ENCODE measurements around the gene SHCBP1L.
"Not testable (repeated sequence)": the region's sequence is repeated elsewhere in the genome, so short reads cannot be mapped to it uniquely, and the experiment has no call there.

Gene SHCBP1L

DNA sequence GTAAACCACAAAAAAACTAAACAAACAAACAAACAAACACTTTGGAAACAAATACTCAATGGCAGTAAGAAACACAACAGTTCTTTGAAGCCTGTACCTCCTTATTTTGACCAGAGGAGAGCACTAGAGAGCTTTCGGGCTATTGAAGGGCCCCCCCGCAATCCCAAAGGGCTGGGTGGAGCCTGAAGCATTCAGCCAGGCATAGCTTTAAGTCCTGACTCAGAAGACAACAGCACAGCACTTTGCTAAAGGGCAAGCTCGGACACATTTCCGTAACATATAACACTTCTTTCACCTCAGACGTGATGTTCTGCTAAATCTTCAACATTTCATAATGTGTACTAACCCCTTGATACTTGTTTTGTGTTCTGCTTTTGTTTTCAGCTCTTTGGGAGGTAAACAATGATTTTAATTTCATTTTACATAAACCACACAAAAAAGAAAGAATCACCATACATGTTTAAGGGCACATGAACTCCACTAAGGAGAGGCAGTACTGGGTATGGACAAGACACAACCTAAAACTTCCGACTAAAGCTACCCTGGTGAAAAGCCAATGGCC is 9.7 kb upstream of the SHCBP1L start:
- DNase-seq = peak in 1 of 2 experiments; percentile 11

DNA sequence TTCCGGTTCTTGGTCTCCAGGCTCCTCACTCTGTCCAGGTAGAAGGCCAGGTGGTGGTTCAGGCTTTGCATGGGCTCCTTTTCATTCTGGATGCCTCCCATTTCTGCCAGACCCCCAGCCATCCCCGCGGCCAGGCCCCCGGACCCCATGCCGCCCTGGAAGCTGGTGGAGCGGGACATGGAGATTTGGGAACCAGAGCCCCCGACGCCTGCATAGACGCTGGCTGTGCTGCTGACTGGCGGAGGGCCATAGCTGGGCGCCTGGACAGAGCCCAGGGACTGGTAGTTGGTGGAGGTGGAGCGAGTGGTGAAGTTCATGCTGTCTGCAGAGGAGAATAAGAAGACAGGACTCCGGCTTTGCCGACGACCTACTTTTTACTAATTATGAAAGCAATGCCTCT is 7.1 kb upstream of the SHCBP1L start:
- DNase-seq = no peak

DNA sequence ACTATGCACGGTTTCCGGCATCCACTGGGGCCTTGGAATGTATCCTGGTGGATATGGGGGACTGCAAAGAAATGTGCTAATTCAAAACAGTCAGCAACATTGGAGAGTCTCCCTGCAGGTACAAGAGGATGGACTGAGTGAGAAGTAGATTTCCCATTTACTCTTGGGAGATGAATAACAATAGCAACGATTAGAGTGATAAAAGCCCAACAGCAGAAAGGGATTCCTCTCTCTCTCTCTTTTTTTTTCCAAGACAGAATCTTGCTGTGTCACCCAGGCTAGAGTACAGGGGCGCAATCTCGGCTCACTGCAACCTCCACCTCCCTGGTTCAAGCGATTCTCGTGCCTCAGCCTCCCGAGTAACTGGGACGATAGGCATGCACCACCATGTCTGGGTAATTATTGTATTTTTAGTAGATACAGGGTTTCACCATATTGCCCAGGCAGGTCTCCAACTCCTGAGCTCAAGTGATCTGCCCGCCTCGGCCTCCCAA is 5.0 kb upstream of the SHCBP1L start:
- no peak for DNase-seq

DNA sequence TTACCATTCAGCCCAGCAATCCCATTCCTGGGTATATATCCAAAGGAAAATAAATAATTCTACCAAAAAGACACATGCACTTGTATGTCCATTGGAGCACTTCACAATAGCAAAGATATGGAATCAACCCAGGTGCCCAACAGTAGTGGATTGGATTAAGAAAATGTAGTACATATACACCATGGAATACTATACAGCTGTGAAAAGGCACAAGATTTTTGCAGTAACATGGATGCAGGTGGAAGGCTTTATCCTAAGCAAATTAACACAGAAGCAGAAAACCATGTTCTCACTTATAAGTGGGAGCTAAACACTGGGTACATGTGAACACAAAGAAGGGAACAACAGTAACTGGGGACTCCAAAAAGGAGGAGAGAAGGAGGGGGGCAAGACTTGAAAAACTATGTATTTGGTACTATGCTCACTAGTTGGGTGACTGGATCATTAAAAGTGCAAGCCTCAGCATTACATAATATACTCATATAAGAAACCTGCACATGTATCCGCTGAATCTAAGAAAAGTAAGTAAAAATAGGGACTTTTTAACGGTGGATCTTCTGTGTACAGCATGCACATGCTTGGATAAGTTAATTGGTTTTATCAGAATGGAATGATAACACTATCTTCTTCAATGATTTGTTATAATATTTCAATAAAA is 3.9 kb upstream of the SHCBP1L start:
- no peak for DNase-seq

DNA sequence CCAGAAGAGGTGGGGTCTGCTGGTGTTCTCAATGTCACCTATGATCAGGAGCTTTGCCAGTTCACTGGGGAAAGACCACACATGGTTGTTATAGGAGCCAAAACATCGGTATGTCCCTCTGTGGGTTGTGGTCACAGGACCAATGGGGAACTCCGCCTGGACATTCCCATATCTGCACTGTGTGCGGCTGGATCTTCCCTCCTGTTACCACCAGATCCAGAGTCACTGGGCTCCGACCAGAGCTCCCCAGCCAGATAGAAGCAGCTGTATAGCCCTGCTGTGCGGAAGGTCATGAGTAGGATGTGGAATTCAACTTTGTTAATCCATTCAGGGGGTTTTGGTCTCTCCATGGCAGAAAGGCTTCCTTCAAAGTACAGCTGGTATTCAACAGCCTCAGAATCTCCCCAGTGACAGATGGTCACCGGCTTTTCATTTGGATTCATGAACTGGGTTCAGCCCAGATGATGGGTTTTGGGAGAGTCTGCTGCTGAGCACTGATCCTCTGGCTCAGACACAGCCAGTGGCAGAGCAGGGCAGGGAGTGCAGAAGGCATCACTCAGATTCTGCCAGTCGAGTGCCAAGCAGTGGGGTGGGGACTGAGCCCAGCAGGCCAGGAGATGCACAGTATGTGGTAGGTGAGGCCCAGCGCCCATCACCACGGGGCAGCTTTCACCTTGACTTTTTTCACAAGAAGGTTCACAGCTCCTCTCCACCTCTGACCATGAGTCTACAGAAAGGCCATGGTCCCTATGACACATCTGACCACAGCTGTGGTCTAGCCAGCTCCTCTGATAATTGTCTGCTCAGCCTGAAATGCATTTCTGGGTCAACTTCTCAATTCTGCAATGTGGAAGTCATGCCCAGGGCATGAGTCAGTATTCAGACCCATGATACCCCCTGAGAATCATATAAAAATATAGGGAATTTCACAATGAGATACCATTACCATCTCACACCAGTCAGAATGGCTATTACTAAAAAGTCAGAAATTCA is 2.9 kb upstream of the SHCBP1L start:
- no peak for DNase-seq

DNA sequence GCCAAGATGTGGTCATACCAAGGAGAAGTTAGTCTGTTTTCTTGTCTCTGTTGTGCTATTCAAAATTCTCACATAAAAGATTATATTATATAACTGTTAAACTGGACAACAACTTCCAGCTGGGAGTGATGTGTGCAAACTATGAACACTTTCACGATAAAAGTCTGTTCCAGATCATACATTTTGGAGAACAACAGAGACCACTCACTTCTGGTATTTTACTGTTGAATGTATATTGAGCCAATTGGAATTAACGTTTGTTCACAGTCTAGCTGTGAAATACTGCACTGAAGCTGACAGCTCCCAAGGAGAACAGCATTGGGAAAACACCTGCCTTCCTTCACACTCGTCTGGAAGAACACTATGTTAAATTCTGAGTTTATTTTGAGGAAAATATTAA is 860 bp upstream of the SHCBP1L start:
- DNase-seq = no peak

DNA sequence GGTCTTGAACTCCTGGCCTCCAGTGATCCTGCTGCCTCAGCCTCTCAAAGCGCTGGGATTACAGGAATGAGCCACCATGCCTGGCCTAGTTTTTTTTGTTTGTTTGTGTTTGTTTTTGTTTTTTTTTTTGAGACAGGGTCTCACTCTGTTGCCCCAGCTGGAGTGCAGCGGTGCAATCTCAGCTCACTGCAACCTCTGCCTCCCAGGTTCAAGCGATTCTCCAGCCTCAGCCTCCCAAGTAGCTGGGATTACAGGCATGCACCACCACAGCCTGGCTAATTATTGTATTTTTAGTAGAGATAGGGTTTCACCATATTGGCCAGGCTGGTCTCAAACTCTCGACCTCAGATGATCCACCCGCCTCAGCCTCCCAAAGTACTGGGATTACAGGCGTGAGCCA is 9.6 kb downstream of the SHCBP1L start:
- DNase-seq = not testable (repeated sequence)

DNA sequence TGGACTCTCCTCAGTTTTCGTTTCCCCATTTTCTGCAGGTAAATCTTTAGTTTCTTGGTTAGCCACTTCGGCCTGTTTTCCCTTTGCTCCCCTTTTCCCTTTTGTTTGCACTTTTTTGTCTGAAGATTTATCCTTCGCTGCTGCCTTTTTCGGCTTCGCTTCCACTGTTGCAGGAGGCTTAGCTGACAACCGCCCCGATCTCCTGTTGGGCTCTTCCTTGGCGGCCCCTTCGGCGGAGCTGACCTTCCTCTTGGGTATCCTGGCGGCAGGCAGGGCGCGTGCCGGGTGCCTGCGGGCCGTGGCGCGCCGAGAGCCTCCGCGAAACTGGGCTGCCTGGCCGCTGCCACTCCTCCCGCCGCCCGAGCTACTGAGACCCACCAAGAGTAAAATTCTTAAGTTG is 10.8 kb downstream of the SHCBP1L start:
- not testable (repeated sequence) for DNase-seq

- no peak for DNase-seq
These were observed 13.6 kb downstream of the SHCBP1L start for GRCh38 chr1:182939413-182939812.

DNA sequence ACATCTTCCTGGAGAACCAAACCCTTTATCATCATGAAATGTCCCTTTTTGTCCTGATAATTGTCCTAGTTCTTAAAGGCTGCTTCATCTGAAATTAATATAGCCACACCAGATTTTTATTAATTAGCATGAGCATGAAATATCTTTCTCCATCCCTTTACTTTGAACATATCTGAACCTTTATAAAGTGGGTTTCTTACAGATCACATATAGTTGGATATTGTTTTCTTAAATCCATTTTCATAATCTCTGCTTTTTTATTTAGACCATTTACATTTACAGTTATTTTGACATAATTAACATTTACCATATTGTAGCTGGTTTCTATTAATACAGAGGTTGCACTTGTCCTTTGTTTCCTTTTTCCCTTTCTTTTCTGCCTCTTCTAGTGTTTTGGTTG is 17.2 kb downstream of the SHCBP1L start:
- DNase-seq = no peak

- DNase-seq = no peak
These were observed 22.0 kb downstream of the SHCBP1L start for GRCh38 chr1:182930985-182931384.

- no peak for DNase-seq
These were observed 25.1 kb downstream of the SHCBP1L start for GRCh38 chr1:182927693-182928433.

DNA sequence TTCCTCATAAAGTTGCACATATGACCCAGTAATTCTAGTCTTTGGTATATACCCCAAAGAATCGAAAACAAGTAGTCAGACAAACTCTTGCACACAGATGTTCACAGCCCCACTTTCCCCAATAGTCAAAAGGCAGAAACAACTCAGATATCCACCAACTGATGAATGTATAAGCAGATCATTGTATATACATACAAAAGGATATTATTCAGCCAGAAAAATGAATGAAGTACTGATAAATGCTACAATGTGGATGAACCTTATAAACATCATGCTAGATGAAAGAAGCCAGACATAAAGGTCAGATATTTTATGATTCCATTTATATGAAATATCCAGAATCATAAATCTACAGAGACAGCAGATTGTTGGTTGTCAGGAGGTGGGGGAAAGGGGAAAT is 27.3 kb downstream of the SHCBP1L start:
- no peak for DNase-seq

DNA sequence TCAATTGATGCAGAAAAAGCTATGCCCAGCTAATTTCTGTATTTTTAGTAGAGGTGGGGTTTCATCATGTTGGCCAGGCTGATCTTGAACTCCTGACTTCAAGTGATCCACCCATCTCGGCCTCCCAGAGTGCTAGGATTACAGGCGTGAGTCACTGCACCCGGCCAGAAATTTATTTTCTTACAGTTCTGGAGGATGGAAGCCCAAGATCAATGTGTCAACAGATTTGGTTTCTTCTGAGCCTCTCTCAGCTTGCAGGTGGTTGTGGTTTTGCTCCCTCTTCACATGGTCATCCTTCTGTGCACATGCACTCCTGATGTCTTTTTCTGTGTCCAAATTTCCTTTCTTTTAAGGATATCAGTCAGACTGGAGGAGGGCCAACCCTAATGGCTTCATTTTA is 35.6 kb downstream of the SHCBP1L start:
- no peak for DNase-seq

DNA sequence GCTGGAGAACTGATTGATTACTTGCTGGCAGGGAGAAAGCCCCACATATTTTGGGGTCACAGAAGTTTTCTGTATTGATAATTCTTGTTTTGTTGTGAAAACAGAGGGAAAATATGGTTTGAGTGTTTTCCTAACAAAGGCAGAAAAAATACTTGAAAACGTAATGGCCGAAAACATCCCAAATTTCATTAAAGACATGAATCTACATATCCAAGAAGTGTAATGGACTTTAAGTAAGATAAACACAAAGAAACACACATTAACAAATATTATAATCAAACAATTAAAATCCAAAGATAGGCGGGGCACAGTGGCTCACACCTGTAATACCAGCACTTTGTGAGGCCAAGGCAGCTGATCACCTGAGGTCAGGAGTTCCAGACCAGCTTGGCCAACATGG is 39.6 kb downstream of the SHCBP1L start:
- no peak for DNase-seq

GRCh38 chr1:182910143-182910542 is 42.8 kb downstream of the SHCBP1L start:
- DNase-seq = no peak

- no peak for DNase-seq
These were observed 43.4 kb downstream of the SHCBP1L start for GRCh38 chr1:182909578-182909977.

GRCh38 chr1:182905321-182905720 is 47.6 kb downstream of the SHCBP1L start:
- no peak for DNase-seq

GRCh38 chr1:182901946-182902345 is 51.0 kb downstream of the SHCBP1L start:
- DNase-seq = not testable (repeated sequence)

GRCh38 chr1:182897696-182898095 is 55.3 kb downstream of the SHCBP1L start:
- DNase-seq = no peak

DNA sequence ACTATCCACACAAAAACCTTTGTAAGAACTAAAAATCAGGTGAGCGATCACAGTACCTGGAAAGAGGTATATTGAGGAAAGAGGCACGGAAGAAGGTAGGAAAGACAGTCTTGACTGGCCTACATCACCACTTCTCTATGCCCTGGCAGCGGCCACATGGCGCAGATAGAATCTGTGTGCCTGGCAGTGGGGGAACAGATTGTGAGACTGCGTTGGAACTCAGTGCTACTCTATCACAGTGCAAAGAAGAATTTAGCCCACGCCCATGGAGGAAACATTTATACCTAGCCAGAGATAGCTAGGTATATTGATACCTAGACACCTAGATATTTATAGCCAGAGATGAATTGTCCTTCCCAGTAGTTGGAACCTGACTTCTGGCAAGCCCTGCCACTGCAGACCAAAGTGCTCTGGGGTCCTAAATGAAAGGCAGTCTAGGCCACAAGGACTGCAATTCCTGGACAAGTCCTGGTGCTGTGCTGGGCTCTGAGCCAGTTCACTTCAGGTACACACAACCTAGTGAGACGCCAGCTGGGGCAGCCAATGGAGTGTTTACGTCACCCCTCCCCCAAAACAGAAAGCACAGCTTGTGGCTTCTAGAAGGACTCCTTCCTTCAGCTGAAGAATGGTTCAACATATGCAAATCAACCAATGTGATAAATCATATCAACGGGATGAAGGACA is 61.9 kb downstream of the SHCBP1L start:
- DNase-seq = no peak

DNA sequence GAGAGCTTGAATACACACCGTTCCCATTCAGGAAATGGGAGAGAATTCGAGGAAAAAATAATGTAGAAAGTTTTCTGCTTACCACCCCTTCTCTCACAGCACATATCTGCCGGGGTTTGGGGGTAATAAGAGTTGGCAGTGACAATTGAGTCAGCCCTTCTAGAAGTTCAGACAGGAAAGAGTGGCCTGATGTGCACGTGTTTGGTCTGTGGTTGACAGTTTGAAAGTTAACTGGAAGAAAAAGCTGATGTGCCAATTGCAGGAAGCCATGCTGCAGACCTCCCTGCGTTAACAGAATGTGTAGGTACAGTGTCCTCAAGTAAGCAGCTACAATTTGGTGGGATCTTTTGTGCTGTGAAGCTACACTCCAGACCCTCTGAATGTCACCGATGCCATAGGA is 63.0 kb downstream of the SHCBP1L start:
- DNase-seq = no peak

All from activated CD4-positive, alpha-beta T cell treated with anti-CD3 and anti-CD28 coated beads, Interleukin-2, amount 50 U/mL, for 48 hours (primary cell).